ENCODE results near the gene HSD17B11.

- no peak for TF ChIP-seq CTCF (IDR thresholded peaks at IDR 0.05 in 2 of 3, conservative IDR thresholded peaks at IDR 0.05 in 1 of 3; ENCODE audit: borderline replicate concordance in 1 of 3, insufficient read depth in 1 of 3, low read depth in 2 of 3, low read length in 2 of 3)
- no peak for TF ChIP-seq POLR2A (IDR thresholded peaks at IDR 0.05; ENCODE audit: borderline replicate concordance, extremely low read depth, insufficient read depth, insufficient read length)
- no peak for TF ChIP-seq CEBPB (IDR thresholded peaks at IDR 0.05; ENCODE audit: low read depth)
- TF ChIP-seq EZH2 (IDR thresholded peaks at IDR 0.05): no peak
- no peak for TF ChIP-seq YY1 (IDR thresholded peaks at IDR 0.05; ENCODE audit: extremely low read depth, insufficient replicate concordance, low read depth, low read length)
- no peak for TF ChIP-seq EZH2phosphoT487 (IDR thresholded peaks at IDR 0.05; ENCODE audit: borderline replicate concordance)
- TF ChIP-seq ZNF274 (IDR thresholded peaks at IDR 0.05; ENCODE audit: low read depth, low read length): no peak
- TF ChIP-seq ATF3 (IDR thresholded peaks at IDR 0.05): no peak
- TF ChIP-seq SIN3A (IDR thresholded peaks at IDR 0.05; ENCODE audit: low read depth): no peak
These were observed 19.7 kb upstream of the HSD17B11 start for GRCh38 chr4:87410679-87411078.
